ENCODE results near the gene RNF212B.
A peak's percentile ranks its signal among the peaks of the same experiment; 100 is the strongest.
"Not testable (repeated sequence)": the region's sequence is repeated elsewhere in the genome, so short reads cannot be mapped to it uniquely, and the experiment has no call there.

The RNF212B gene

DNA sequence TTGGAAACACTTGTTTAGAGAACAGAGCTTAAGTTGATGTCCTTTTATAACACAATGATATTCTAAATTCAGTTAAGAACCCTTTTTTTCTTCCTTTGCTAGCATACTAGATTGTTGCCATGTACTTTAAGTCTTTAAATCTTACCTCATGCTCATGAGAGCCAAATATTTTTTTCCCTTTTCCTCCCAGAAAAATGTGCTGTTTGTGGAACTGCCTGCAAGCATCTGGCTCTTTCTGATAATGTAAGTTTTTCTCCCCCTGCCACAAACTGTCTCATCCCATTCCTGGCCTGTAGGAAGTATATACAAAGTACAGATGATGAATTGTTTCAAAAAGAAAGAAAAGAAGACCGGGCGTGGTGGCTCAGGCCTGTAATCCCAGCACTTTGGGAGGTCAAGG is 5.3 kb downstream of the RNF212B start:
- no peak for DNase-seq

- DNase-seq: no peak
Observed at GRCh38 chr14:23245282-23245681, 7.5 kb downstream of the RNF212B start.

- DNase-seq: no peak
Observed at GRCh38 chr14:23248601-23249000, 10.9 kb downstream of the RNF212B start.

- no peak for DNase-seq
Observed at GRCh38 chr14:23249824-23250223, 12.1 kb downstream of the RNF212B start.

DNA sequence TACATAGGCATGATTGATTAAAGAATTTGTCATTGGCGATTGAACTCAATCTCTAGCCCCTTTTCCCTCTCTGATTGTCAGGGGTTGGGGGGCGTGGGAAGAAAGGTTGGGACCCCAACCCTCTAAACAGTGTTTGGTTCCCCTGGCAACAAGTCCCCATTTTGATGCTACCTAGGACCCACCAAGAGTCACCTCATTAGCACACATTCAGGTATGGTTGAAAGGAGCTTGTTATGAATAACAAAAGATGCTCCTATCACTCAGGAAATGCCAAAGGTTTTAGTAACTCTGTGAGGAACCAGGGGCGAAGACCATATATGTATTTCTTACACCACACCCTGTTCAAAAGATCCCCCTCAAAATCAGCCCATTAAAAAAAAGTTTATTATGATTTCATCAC is 14.3 kb downstream of the RNF212B start:
- no peak for DNase-seq

DNA sequence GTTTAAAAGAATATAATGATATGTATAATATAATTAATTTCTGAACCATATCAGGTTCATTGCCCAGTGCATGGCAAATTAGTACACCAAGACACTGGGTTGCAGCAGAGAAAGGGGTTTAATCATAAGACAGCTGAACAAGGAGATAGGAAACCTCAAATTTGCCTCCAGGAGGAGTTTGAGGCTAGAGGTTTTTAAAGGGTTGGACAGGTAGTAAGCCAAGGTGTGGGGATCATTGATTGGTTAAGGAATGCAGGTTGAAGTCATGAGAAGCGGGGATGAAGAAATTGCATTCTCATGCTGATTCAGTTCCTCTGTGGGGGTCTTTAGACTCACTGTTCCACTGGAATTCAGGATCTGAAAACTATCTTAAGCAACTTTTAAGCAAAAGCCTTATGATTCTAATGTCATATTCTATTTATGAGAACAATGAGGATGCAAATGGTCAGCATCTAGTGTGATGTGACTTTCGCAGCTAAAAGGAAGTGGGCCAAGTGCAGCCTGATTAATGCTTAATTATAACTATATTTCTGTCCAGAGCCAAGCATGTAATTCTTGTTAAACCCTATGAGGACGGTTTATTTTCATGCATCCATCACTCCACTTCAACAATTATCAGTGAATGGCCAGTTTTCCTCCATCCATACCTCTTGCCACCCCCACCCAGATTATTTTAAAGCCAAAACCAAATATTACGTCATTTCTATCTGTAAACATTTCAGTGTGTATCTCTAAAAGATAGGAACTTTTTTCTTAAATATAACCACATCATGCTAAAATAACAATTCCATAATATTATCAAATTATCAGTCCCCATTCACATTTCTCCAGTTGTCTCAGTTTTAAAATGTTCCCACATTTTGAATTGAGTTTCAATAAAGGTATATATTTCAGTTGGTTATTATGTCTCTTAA is 14.9 kb downstream of the RNF212B start:
- DNase-seq: peak; percentile 39 to 82 (median 68)

DNA sequence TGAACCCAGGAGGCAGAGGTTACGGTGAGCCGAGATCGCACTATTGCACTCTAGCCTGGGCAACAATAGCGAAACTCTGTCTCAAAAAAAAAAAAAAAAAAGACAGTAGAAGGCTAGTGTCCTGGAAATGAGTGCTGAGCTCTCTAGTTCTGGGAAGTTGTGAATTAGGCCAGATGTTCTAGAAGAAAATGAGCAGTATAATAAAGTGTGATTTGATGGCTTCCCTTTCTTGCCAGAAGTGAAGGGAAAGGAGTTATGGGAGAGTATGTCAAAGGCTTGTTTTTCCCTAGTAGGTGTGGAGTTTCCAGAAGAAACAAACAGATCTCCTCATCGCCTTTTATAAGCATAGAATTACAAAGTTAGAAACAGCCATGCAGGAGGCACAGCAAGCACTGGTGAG is 20.5 kb downstream of the RNF212B start:
- no peak for DNase-seq

- peak in 3 of 4 experiments; percentile 26 to 49 (median 26) for DNase-seq
Observed at GRCh38 chr14:23259426-23259825, 21.7 kb downstream of the RNF212B start.

GRCh38 chr14:23260849-23261248 is 23.1 kb downstream of the RNF212B start:
- not testable (repeated sequence) for DNase-seq

DNA sequence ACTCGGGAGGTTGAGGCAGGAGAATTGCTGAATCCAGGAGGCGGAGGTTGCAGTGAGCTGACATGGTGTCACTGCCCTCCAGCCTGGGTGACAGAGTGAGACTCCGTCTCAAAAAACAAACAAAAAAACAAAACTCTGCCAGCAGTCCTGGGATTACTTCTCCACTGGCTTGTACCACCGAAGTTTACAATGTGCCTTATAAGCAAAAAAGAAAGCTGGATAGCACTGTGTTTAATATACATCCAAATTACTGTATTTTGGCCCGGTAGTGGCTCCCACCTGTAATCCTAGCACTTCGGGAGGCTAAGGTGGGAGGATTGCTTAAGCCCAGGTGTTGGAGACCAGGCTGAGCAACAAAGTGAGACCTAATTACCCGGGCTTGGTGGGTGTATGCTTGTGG is 31.5 kb downstream of the RNF212B start:
- DNase-seq: no peak

DNA sequence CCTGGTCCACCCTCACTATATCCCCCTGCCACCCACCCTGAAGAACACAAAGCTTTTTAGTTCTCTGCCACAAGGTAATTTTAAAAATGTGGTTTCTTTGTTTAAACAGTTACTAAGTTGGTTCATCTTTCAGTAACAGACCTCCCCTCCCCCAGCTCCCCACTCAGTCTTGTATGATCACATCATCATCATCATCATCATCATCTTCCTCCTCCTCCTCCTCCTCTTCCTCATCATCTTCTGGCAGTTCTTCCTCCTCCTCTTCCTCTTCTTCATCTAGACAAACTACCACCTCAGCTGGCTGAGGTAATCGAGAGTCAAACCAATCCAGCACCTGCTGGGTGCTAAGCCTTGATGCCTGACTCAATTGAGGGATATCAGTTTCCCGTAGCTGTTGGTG is 37.7 kb downstream of the RNF212B start:
- no peak for DNase-seq

DNA sequence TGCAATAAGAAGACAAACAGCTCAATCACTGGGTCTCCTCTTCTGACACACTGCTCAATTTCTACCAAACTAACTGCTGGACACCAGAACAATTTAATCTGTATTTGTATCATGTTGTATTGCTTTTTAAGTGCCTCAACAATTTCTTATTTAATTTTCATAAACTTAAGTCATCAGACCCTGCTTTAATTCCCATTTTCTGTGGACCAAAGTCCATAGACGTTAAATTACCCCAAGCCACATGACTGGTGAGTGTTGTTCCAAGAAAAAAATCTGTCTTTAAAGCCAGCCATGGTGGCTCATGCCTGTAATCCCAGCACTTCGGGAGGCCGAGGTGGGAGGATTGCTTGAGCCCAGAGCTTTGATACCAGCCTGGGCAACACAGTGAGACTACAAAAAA is 39.5 kb downstream of the RNF212B start:
- DNase-seq: no peak

- DNase-seq: not testable (repeated sequence)
Observed at GRCh38 chr14:23277928-23278327, 40.2 kb downstream of the RNF212B start.

- DNase-seq: no peak
Observed at GRCh38 chr14:23281247-23281646, 43.5 kb downstream of the RNF212B start.

GRCh38 chr14:23284654-23285529 is 47.2 kb downstream of the RNF212B start:
- peak; percentile 17 to 44 (median 34) for DNase-seq

- DNase-seq: no peak
Observed at GRCh38 chr14:23285530-23286019, 47.8 kb downstream of the RNF212B start.

DNA sequence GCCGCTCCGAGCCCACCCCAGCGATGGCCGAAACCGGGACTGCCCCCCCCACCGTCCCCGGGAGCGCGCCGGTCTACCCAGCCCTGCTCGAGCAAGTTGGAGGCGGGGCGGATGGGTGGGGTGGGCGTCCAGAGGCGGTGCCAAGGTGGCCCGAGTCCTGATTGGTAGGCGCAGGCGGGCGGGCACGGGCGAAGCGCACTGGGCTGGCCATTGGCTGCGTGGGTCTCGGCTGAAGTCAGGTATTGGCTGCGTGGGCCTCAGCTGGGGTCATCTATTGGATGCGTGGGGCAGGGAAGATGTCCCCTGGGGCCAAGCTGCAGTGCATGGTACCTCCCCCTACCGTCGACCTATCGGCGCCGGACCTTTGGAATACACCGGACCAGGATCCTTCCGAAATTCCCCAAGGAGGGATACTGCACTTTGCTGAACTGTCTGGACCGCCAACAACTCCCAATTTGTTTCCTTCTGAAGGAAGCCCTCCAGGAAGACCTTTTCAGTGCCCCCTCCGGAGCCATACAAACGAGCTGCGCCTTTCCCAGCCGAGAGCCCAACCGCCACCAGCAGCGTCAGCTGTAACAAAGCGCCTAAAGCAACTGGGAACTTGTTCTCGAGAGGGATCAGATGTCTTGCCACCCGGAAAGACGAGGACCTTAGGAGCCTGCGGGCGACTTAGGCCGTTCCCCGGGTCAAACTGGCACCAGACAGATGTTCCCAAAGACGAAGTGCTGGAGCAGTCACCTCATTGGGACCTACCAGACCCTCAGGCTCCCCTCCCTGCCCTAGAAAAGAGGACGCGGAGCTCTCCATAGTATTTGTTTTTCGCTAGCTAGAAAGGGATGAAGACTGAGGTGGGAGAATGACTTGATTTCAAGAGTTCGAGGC is 48.5 kb downstream of the RNF212B start, which contains the start of gene HOMEZ:
HOMEZ (minus strand) TSS at position 113 of the 882 bp plus-strand sequence. CDS start 180 bp downstream, outside the sequence.
- peak; percentile 97 to 99 (median 99) for DNase-seq

GRCh38 chr14:23286902-23287479 is 49.3 kb downstream of the RNF212B start:
- peak; percentile 34 to 65 (median 41) for DNase-seq

DNA sequence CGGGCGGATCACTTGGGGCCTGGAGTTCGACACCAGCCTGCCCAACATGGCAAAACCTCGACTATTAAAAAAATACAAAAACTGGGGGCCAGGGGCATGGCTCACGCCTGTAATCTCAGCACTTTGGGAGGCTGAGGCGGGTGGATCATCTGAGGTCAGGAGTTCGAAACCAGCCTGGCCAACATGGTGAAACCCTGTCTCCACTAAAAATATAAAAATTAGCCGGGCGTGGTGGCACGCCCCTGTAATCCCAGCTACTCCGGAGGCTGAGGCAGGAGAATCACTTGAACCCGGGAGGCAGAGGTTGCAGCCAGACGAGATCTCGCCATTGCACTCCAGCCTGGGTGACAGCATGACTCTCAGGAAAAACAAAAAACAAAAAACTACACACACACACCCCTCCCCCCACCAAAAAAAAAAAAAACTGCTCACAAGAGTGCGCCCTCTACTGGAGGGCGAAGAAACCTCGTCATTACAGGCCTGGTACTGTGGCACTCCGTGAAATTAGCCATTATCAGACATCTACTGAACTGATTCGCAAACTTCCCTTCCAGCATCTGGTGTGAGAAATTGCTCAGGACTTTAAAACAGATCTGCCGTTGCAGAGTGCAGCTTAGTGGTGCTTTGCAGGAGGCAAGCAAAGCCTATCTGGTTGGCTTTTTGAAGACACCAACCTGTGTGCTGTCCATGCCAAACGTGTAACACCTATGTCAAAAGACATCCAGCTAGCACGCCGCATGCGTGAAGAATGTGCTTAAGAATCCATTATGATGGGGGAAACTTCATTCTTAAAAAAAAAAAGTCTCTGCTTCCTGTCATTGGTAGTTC is 57.2 kb downstream of the RNF212B start:
- peak; percentile 74 to 90 (median 78) for DNase-seq

DNA sequence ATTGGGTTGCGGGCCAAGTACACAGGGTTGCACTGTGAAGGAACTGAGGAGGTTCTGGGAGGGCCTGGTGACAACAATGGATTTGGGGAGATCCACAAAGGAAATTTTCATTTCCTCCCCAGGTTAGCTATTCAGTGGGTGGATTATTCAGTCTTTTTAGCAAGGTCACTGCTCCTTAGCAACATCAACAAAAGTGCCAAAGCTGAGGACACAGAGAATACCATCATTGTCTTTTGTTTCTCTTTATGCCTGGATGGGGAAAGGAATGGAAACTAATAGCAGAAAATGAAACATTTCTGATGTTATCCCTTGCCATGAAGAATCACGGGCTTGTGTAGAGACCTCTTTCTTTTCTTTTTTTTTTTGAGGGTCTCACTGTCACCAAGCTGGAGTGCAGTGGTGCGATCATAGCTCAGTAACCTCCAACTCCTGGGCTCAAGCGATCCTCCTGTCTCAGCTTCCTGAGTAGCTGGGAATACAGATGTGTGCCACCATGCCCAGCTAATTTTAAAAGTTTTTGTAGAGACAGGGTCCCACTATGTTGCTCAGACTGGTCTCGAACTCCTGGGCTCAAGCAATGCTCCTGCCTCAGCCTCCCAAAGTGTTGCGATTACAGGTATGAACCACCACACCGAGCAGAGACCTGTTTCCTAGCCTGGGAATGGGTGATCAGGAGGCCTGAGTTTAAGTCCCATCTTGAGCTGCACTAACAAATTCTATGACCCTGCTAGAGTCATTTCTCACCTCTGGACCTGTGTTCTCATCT is 58.5 kb downstream of the RNF212B start:
- no peak for DNase-seq
